Mucosa of descending colon (tissue), 3 donors: ENCODE measurements around the gene CDH4. TPM values are rescaled to one million over a fixed set of nuclear protein-coding genes. Genes with fewer than 3 reads are reported as not detected.

Source experiments
- ATAC-seq: fragments of 200-7000 bp; cut with Tn5 transposase; one replicate; pipeline ENCODE4 v1.9.1; 2020; ENCODE audit warnings: mild to moderate bottlenecking, moderate library complexity
- DNase-seq, 3 donors: peaks; one replicate each; pipeline ENCODE4 v3.0.0-alpha.2; 2020
- H3K36me3 ChIP-seq: fragments of 200-600 bp; one replicate; pipeline ENCODE4 v1.8.0; 2021; ENCODE audit warnings: low read depth, mild to moderate bottlenecking
- H3K4me1 ChIP-seq: fragments of 200-600 bp; one replicate; pipeline ENCODE4 v1.8.0; 2021; ENCODE audit warnings: low read depth, mild to moderate bottlenecking
- H3K4me3 ChIP-seq: fragments of 200-600 bp; one replicate; pipeline ENCODE4 v1.8.0; 2021; ENCODE audit warnings: mild to moderate bottlenecking
- H3K9me3 ChIP-seq: fragments of 200-600 bp; one replicate; pipeline ENCODE4 v1.8.0; 2021; ENCODE audit warnings: mild to moderate bottlenecking
- intact Hi-C, 2 donors: fragments of 100-400 bp; cut with DNase I in 1 of 2; cut with micrococcal nuclease in 1 of 2; formaldehyde crosslinking; loops; one replicate each; pipeline versions ENCODE4 v1.11.0 to v1.11.1; 2022; cut with DNase I, micrococcal nuclease
- total RNA-seq, 3 donors: library from RNA; stranded (reverse); fragmentation: NEBNext Ultra II Directional in 2 of 3; extraction: Animal tissue kit (Norgen Biotek cat#: 25700) in 2 of 3; gene quantifications; one replicate each; pipeline versions ENCODE4 v1.2.1 to v1.2.4, GENCODE V29; 2021 to 2023
- TF ChIP-seq, protein P1 (sequence below): fragments of 200-600 bp; IDR thresholded peaks from one replicate; pipeline ENCODE4 v1.8.0; 2022; ENCODE audit warnings: antibody characterized with exemption, mild to moderate bottlenecking
- donor health status: DM: no; HTN: no; CAD: no; lungs with moderate emphysema.
- donor health status: DM: no; HTN: no; CAD: no.
- donor health status: DM: no; HTN: yes; CAD: no.

The CDH4 gene
- total RNA-seq, 3 donors from 2014 or later = 0.16 TPM; not detected in 2

DNA sequence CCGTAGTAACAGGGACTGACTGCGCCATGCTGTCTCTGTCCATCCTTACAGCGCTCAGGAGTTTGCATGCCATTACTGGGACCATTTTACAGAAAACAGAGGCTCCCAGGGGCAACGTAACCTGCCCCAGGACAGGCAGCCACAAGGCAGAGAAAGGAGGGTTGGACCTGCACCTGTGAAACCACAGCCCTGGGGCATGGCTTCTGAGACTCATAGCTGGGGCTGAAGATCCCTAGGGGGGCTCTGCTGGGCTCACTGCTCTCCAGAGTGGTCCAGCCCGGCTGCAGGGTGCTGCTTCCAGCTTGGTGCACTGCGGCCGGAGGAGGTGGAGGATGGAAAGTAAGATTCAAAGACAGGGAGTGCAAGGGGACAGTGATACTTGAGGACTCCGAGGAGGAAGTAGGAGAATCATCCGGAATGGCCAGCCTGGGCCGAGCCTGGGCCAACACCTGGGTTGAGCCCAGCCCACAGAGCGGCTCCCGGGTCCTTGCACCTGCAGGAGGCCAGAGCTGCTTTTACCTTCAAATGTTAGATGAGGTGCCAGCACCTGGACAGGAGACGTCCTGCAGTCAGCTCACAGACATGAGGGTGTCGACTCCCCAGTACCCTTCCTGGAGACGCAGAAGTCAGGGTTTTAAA is 183.2 kb downstream of the CDH4 start:
- no peaks in the 10 kb centered on the region for H3K36me3 ChIP-seq
- no peak overlapping the region for H3K4me3 ChIP-seq
- TF ChIP-seq, protein P1, sequence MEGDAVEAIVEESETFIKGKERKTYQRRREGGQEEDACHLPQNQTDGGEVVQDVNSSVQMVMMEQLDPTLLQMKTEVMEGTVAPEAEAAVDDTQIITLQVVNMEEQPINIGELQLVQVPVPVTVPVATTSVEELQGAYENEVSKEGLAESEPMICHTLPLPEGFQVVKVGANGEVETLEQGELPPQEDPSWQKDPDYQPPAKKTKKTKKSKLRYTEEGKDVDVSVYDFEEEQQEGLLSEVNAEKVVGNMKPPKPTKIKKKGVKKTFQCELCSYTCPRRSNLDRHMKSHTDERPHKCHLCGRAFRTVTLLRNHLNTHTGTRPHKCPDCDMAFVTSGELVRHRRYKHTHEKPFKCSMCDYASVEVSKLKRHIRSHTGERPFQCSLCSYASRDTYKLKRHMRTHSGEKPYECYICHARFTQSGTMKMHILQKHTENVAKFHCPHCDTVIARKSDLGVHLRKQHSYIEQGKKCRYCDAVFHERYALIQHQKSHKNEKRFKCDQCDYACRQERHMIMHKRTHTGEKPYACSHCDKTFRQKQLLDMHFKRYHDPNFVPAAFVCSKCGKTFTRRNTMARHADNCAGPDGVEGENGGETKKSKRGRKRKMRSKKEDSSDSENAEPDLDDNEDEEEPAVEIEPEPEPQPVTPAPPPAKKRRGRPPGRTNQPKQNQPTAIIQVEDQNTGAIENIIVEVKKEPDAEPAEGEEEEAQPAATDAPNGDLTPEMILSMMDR = no peak
- DNase-seq (no peak), ATAC-seq (no peak)
- H3K9me3 ChIP-seq = no peaks in the 10 kb centered on the region
- H3K4me1 ChIP-seq = no peaks in the 10 kb centered on the region
- intact Hi-C loops = no loop called here

DNA sequence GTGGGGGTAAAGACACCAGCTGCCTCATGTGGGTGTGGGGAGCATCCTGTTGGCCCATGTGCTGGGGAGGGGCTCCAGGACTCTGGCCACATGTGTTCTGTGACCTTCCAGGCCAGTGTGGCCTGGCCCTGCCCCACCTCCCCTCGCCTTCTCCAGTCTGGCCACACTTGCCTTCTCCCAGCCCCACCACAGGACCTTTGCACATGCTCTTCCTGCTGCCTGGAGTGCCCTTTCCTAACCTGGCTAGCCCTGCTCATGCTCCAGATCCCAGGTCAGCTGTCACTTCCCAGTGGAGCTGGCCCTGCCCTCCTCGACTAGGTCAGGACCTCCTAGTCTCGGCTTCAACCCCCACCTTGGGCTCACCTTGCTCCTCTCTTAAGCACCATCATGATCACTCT is 183.8 kb downstream of the CDH4 start:
- ATAC-seq (no peak), DNase-seq (no peak)
- H3K4me3 ChIP-seq = no peak overlapping the region
- no peaks in the 10 kb centered on the region for H3K36me3 ChIP-seq
- intact Hi-C loops = no loop called here
- H3K4me1 ChIP-seq = no peaks in the 10 kb centered on the region
- TF ChIP-seq, protein P1 = no peak
- H3K9me3 ChIP-seq = no peaks in the 10 kb centered on the region

DNA sequence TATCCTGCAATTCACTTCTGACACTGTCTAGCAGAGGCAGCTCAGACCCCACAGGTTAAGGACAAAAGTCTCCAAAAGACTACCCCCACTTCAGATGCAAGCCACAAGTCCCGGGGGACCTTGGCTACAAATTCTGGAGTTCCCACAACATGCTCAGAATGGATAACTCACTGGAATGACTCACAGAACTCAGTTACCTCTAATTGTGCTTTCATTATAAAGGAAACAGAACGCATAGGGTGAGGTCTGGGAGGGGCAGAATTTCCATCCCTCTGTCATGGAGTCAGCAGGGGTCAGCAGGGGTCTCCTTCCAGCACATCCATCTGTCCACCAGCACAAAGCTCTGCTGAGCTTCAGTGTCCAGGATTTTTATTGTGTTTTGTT is 184.2 kb downstream of the CDH4 start:
- Histone ChIP-seq H3K4me1 (no peaks in the 10 kb centered on the region), H3K36me3 (no peaks in the 10 kb centered on the region), H3K9me3 (no peaks in the 10 kb centered on the region), H3K4me3 (no peak overlapping the region)
- intact Hi-C loops = no loop called here
- DNase-seq = no peak
- ATAC-seq = no peak
- TF ChIP-seq, protein P1 = no peak

DNA sequence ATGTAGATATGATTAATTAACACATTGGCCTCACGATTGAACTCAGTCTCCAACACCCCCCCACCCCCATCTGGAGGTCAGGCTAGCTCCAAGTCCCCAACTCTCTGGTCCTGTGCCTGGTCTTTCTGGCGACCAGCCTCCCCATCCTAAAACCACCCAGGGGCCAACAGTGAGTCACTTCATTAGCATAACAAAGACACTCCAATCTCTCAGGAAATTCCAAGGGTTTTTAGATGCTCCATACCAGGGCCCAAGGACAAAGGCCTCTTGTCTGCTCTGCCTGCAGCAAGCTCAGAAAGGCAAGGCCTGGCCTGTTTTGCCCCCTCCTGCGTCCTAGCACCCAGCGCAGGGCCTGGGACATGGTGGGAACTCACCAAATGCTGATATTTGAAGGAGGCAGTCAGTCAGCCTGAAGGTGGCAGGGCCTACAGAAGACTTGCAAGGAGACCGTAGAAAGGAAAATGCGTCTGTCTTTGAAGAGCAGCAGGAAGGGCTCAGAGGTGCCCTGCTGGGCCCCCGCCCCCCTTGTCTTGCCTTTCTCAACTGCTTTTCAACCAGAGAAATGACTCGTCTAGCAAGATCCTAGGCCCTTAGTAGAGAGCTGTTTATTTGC is 184.7 kb downstream of the CDH4 start:
- no peak for DNase-seq
- no peaks in the 10 kb centered on the region for H3K36me3 ChIP-seq
- H3K4me1 ChIP-seq = no peaks in the 10 kb centered on the region
- H3K9me3 ChIP-seq = no peaks in the 10 kb centered on the region
- no peak overlapping the region for H3K4me3 ChIP-seq
- no peak for ATAC-seq
- TF ChIP-seq, protein P1 = no peak
- intact Hi-C loops = no loop called here

DNA sequence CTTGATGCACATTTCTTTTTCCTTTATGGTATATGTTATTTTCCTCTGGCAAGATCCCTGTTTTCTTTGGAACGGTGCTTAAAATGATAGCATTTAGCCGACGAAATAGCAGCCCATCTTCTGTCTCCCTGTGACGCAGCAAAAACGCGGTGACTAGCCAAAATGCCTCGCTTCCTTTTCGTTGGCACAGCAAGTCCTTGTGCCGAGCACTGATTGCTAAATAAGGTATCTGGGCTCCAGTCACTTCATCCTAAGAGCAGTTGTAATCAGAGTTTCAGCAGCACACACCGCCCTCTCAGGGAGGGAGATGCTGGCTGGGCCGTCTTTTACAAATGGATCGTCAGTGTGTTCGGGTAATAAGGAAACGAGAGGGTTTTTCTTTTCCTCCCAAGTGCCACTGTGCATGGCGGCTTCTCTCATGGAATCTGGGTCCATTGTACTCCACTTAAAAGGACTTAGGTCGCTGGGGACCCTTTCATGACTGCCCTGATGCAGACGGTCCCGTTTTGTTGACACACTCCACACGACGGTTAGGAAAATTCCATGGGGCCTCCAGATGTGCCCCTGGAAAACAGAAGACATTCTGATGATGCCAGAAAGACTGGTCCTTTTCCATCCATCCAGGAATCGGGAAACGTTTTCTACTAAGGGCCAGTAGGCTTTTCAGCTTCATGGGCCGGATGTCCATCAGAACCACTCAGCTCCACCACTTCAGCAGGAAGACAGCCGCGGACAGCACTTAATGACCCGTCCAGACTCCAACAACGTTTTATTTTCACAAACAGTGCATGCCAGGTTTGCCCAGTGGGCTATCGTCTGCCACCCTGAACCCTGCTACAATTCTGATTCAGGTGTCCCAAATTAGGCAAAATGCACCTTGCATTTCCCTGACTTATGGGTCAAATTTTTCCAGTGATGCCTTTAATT is 185.5 kb downstream of the CDH4 start:
- no peak for ATAC-seq
- no peaks in the 10 kb centered on the region for H3K9me3 ChIP-seq
- TF ChIP-seq, protein P1 = no peak
- intact Hi-C loops = no loop called here
- no peaks in the 10 kb centered on the region for H3K36me3 ChIP-seq
- no peak for DNase-seq
- H3K4me3 ChIP-seq = no peak overlapping the region
- no peaks in the 10 kb centered on the region for H3K4me1 ChIP-seq
